SH-SY5Y (cell line): Measurements from ENCODE around the gene IL17RA.

Experiments
- GATA2 ChIP-seq: IDR thresholded peaks from 2 replicates; pipeline ENCODE4 v1.6.1; 2011; ENCODE audit warnings: mild to moderate bottlenecking, low read depth, low read length
- GATA3 ChIP-seq: IDR thresholded peaks from 2 replicates; pipeline ENCODE4 v1.6.1; 2011; ENCODE audit warnings: low read depth, mild to moderate bottlenecking, low read length, moderate library complexity

IL17RA gene

GRCh38 chr22:17162731-17163130 lies 77.9 kb downstream of the IL17RA start:
- TF ChIP-seq GATA3 (no peak), GATA2 (no peak)

GRCh38 chr22:17164392-17165024 lies 79.7 kb downstream of the IL17RA start:
- TF ChIP-seq GATA2 (no peak), GATA3 (no peak)
